Mucosa of stomach (tissue), 1 donor: Measurements from ENCODE around the gene TBCCD1.
"Not testable (repeated sequence)": the region's sequence is repeated elsewhere in the genome, so short reads cannot be mapped to it uniquely, and the experiment has no call there.

Experiments used
- H3K27me3 ChIP-seq: one replicate; pipeline ENCODE4 v1.7.0; 2013; ENCODE audit warnings: mild to moderate bottlenecking, low read length; ENCODE audit not compliant: control insufficient read depth, insufficient read depth
- H3K36me3 ChIP-seq: one replicate; pipeline ENCODE4 v1.7.0; 2013; ENCODE audit warnings: low read length; ENCODE audit not compliant: control insufficient read depth, insufficient read depth
- H3K4me1 ChIP-seq: one replicate; pipeline ENCODE4 v1.7.0; 2013; ENCODE audit warnings: mild to moderate bottlenecking, low read length; ENCODE audit not compliant: control insufficient read depth, insufficient read depth
- H3K4me3 ChIP-seq: one replicate; pipeline ENCODE4 v1.7.0; 2013; ENCODE audit warnings: low read length
- H3K9ac ChIP-seq: one replicate; pipeline ENCODE4 v1.7.0; 2013; ENCODE audit warnings: mild to moderate bottlenecking, low read length, moderate library complexity
- H3K9me3 ChIP-seq: one replicate; pipeline ENCODE4 v1.7.0; 2013; ENCODE audit warnings: mild to moderate bottlenecking, low read length, moderate library complexity; ENCODE audit not compliant: control insufficient read depth
- donor health status: Pancreatic carcinoma.

Gene TBCCD1

GRCh38 chr3:186510374-186511079 is 56.6 kb downstream of the TBCCD1 start:
- H3K36me3 ChIP-seq, result no peaks in the 10 kb centered on the region
- no peaks in the 10 kb centered on the region for H3K4me1 ChIP-seq
- no peaks in the 10 kb centered on the region for H3K9me3 ChIP-seq
- H3K9ac ChIP-seq, result no peak overlapping the region
- no peak overlapping the region for H3K4me3 ChIP-seq
- H3K27me3 ChIP-seq, result peaks cover 7% of the 10 kb centered on the region

GRCh38 chr3:186509423-186509822 is 57.7 kb downstream of the TBCCD1 start:
- no peaks in the 10 kb centered on the region for H3K36me3 ChIP-seq

GRCh38 chr3:186506857-186507256 is 60.3 kb downstream of the TBCCD1 start:
- H3K36me3 ChIP-seq, result no peaks in the 10 kb centered on the region
- no peak overlapping the region for H3K4me3 ChIP-seq
- H3K4me1 ChIP-seq, result peaks cover 5% of the 10 kb centered on the region

More at GRCh38 chr3:186509423-186509822, 57.7 kb downstream of the TBCCD1 start:
- Histone ChIP-seq H3K27me3 (peaks cover 7% of the 10 kb centered on the region), H3K9me3 (no peaks in the 10 kb centered on the region), H3K9ac (no peak overlapping the region), H3K4me1 (no peaks in the 10 kb centered on the region), H3K4me3 (no peak overlapping the region)

GRCh38 chr3:186506191-186506739 is 60.9 kb downstream of the TBCCD1 start:
- Histone ChIP-seq H3K36me3 (no peaks in the 10 kb centered on the region), H3K4me3 (no peak overlapping the region), H3K9me3 (no peaks in the 10 kb centered on the region), H3K27me3 (peaks cover 5% of the 10 kb centered on the region), H3K9ac (no peak overlapping the region), H3K4me1 (peaks cover 5% of the 10 kb centered on the region)

More at GRCh38 chr3:186506857-186507256, 60.3 kb downstream of the TBCCD1 start:
- no peak overlapping the region for H3K9ac ChIP-seq
- H3K9me3 ChIP-seq, result no peaks in the 10 kb centered on the region
- H3K27me3 ChIP-seq, result peaks cover 5% of the 10 kb centered on the region

- H3K4me3 ChIP-seq, result no peak overlapping the region
Measured at GRCh38 chr3:186502966-186503712, 64.0 kb downstream of the TBCCD1 start.

GRCh38 chr3:186502138-186502948 is 64.8 kb downstream of the TBCCD1 start:
- Histone ChIP-seq H3K36me3 (no peaks in the 10 kb centered on the region), H3K4me1 (peaks cover 5% of the 10 kb centered on the region), H3K9me3 (no peaks in the 10 kb centered on the region), H3K4me3 (no peak overlapping the region), H3K27me3 (peaks cover 5% of the 10 kb centered on the region), H3K9ac (no peak overlapping the region)

More at GRCh38 chr3:186502966-186503712, 64.0 kb downstream of the TBCCD1 start:
- Histone ChIP-seq H3K27me3 (peaks cover 5% of the 10 kb centered on the region), H3K9ac (no peak overlapping the region), H3K4me1 (peaks cover 5% of the 10 kb centered on the region), H3K36me3 (no peaks in the 10 kb centered on the region), H3K9me3 (no peaks in the 10 kb centered on the region)

- H3K9ac ChIP-seq, H3K4me3 ChIP-seq: not testable (repeated sequence)
- peaks cover 18% of the 10 kb centered on the region for H3K4me1 ChIP-seq
Measured at GRCh38 chr3:186499949-186500348, 67.2 kb downstream of the TBCCD1 start.

GRCh38 chr3:186498022-186498421 is 69.1 kb downstream of the TBCCD1 start:
- H3K4me3 ChIP-seq, H3K9ac ChIP-seq, H3K27me3 ChIP-seq, H3K36me3 ChIP-seq, H3K9me3 ChIP-seq: not testable (repeated sequence)
- H3K4me1 ChIP-seq, result peaks cover 18% of the 10 kb centered on the region

More at GRCh38 chr3:186499949-186500348, 67.2 kb downstream of the TBCCD1 start:
- not testable (repeated sequence) for H3K27me3 ChIP-seq, H3K36me3 ChIP-seq, H3K9me3 ChIP-seq

- Histone ChIP-seq H3K4me3 (no peak overlapping the region), H3K4me1 (peaks cover 16% of the 10 kb centered on the region), H3K9ac (no peak overlapping the region), H3K9me3 (no peaks in the 10 kb centered on the region), H3K36me3 (no peaks in the 10 kb centered on the region), H3K27me3 (no peaks in the 10 kb centered on the region)
Measured at GRCh38 chr3:186497608-186498007, 69.5 kb downstream of the TBCCD1 start.

GRCh38 chr3:186496635-186497034 is 70.5 kb downstream of the TBCCD1 start:
- no peak overlapping the region for H3K9ac ChIP-seq
- H3K4me3 ChIP-seq, result no peak overlapping the region
- no peaks in the 10 kb centered on the region for H3K27me3 ChIP-seq
- no peaks in the 10 kb centered on the region for H3K36me3 ChIP-seq
- H3K9me3 ChIP-seq, result no peaks in the 10 kb centered on the region
- H3K4me1 ChIP-seq, result peaks cover 14% of the 10 kb centered on the region
